NOMO-1 (cell line): ENCODE measurements around the gene TGFBR2.

Source experiments
- DNase-seq, 2 experiments: peaks; one replicate each; lab custom pipeline; 2025; ENCODE audit not compliant: unreplicated experiment in 2 of 2; lab: John Stamatoyannopoulos, UW

The TGFBR2 gene

DNA sequence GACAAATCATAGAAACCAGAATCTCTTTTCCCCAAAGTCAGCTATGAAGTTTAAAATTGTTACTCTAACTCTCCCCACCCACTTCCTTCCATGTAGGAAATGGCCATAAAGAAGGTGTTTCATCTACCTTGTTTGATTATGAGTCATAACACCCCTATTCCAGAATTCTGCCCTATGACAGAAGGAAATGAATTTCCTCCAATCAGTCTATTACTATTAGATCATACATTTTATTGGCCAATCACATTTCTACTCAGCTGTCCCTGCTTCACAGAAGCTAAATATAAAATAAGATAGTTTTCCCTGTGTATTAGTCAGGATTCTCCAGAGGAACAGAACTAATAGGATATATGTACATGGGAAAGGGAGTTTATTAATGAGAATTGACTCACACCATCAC, 102.1 kb downstream of the TGFBR2 start:
- no peak for DNase-seq

- DNase-seq, result no peak
These were observed 103.6 kb downstream of the TGFBR2 start for GRCh38 chr3:30710017-30710416.

GRCh38 chr3:30711151-30711550, 104.8 kb downstream of the TGFBR2 start:
- peak in 1 of 2 experiments; percentile 43 for DNase-seq

DNA sequence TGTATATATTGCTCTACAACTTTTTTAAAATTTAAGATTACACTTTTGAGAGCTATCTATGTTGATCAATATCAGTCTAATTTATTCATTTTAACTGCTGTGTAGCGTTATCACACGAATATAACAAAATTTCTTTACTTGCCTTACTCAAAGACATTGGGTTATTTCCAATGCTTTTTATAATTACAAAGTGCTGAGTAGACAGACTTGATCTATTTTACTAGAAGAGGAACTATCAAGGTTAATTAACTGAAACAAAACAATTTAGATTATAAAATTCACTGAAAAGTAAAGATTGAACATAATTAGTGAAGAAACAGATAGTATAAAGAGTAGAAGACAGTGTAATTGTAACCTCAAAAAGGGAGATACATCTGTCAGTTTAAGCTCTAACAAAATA, 105.5 kb downstream of the TGFBR2 start:
- no peak for DNase-seq

- DNase-seq, result no peak
These were observed 106.6 kb downstream of the TGFBR2 start for GRCh38 chr3:30712991-30713390.

DNA sequence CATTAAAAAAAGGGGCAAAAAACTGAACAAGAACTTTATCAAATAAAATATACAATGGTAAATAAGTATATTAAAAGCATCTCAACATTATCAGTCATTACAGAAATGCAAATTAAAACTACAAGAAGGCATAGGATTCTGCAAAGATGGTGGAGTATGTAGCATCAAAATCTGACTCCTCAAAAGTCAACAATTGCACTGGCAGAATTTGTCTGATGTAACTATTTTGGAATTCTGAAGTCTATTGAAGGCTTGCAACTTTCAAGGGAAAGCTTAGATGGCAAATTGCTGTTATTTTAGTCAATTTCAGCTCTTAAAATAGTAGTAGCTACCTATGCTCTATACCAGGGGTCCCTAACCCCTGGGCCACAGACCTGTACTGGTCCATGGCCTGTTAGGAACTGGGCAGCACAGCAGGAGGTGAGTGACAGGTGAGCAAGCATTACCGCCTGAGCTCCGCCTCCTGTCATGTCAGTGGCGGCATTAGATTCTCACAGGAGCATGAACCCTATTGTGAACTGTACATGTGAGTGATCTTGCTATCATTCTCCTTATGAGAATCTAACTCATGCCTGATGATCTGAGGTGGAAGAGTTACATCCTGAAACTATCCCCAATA, 107.6 kb downstream of the TGFBR2 start:
- no peak for DNase-seq

- no peak for DNase-seq
These were observed 113.1 kb downstream of the TGFBR2 start for GRCh38 chr3:30719536-30719935.

- DNase-seq, result no peak
These were observed 114.3 kb downstream of the TGFBR2 start for GRCh38 chr3:30720586-30721313.

GRCh38 chr3:30721314-30721634, 114.9 kb downstream of the TGFBR2 start:
- no peak for DNase-seq

DNA sequence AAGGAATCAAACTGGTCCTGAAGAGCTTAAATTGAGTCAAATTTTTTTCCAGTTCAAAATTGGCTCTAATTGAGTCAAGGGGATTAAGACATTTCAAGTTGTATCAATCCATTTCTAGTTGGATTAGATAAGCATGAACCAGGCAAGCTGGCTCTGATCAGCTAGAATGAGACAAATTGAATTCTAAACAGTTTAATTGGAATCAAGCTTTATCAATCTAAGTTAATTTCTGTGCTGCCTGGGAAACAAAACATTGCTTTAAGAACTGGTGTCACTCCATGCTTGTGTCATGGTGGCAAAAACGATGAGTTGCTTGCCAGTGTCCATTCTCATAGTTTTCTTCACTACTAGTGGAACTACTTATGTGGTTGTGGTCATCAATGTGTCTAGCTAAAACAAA, 116.8 kb downstream of the TGFBR2 start:
- no peak for DNase-seq

DNA sequence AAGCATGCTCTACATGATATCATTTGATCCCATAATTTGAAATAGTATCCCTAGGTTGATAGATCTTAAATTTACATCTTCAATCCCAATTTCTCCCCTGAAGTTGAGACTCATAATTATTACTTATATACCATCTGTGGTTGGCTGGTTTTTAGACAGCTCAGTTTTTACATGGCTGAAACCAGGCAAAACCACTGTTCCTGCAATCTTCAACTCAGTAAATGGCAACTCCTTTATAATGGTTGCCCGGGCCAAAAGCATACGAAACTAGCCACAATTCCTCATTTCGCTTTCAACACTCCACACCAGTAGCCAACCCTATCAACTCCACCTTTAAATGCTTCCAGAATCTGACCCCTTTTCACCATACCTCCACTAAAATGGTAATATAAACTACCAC, 118.5 kb downstream of the TGFBR2 start:
- no peak for DNase-seq

GRCh38 chr3:30728143-30728542, 121.7 kb downstream of the TGFBR2 start:
- DNase-seq, result no peak

DNA sequence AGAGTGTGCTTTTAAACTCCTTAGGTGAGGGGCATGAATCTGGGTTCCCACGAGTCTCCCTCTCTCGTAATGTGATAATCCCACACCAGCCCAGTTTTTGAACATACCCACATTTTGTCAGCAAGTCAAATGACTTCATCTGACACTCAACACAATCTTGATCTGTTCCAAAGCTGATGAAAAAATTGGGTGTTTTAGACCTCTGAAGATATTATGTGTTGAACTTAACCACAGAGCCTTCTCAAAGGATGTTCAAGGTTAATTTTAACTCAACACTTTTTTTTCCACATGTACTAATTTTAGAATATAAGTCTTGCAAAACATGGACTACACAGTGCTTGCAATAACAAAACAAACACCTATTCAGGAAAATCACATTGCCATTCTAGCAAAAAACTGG, 123.1 kb downstream of the TGFBR2 start:
- DNase-seq, result no peak

GRCh38 chr3:30729936-30730335, 123.5 kb downstream of the TGFBR2 start:
- no peak for DNase-seq

GRCh38 chr3:30730967-30731366, 124.6 kb downstream of the TGFBR2 start:
- no peak for DNase-seq

DNA sequence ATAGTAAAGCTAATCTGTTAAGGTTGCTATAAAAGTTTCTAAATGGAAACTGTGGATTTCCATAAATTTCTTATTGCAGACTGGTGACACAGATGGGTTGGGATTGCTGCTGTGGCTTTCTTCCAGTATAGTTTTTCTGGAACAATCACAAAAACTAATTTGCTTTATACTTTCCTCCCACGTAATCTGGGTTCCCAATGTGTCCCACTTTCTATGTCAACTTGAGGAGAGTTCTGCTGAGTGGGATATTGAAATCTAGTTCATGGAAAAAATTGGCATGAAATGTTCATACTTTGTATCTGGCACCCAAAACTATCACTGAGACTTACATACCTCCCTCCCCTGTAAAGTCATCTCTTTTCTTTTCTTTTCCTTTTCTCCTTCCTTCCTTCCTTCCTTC, 126.8 kb downstream of the TGFBR2 start:
- no peak for DNase-seq

DNA sequence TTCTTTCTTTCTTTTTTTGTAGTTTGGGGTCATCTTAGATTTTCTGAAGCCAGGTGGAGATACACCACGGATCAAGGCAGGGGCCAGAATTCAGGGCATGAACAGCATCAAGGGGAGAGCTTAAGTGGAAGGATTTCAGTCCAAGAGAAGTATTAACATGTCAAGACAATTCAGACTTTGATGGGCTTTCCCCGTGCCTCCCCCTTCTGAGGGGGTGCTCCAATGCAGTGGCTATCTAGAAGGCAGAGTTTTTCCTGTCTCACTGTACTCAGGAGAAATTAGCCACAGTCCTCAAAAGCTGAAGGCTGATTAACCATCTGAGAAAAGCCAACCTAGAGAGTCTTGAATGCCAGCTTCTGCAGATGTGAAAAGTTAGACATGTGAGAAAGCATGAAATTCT, 127.3 kb downstream of the TGFBR2 start:
- DNase-seq, result no peak

DNA sequence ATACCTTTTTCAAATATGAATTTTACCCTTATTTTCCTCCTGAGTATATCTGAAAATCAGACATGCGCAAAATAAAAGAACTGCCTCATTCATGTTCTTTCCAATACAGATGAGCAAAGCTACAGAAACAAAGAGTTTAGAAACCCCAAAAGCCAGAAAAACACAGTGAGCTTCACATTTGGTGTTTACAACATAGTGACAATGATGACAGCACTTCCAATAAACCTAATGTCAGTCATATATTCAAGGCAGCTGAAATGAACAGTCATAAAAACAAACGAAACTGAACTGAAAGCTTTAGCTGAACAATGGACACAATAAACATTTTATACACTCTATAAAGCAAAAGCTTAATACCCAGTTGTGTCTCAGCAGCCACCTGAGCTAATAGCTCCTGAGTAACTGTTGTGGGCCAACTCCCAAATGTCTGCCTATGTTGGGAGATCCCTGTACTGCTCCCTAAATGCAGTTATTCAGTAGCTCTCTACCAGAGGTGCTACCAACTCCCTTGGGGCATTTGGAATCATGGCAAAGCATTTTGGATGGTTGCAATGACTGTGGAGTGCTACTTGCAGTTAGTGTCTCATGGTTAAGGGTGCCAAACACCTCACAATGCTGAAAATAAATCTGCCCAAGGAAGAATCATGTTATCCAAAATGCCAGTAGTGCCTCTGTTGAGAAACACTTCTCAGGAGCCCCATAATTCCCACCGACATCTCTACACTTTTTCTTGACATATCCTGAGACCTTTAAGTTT, 131.5 kb downstream of the TGFBR2 start:
- DNase-seq, result no peak

- no peak for DNase-seq
These were observed 132.2 kb downstream of the TGFBR2 start for GRCh38 chr3:30738605-30739004.

GRCh38 chr3:30741889-30742288, 135.5 kb downstream of the TGFBR2 start:
- no peak for DNase-seq

DNA sequence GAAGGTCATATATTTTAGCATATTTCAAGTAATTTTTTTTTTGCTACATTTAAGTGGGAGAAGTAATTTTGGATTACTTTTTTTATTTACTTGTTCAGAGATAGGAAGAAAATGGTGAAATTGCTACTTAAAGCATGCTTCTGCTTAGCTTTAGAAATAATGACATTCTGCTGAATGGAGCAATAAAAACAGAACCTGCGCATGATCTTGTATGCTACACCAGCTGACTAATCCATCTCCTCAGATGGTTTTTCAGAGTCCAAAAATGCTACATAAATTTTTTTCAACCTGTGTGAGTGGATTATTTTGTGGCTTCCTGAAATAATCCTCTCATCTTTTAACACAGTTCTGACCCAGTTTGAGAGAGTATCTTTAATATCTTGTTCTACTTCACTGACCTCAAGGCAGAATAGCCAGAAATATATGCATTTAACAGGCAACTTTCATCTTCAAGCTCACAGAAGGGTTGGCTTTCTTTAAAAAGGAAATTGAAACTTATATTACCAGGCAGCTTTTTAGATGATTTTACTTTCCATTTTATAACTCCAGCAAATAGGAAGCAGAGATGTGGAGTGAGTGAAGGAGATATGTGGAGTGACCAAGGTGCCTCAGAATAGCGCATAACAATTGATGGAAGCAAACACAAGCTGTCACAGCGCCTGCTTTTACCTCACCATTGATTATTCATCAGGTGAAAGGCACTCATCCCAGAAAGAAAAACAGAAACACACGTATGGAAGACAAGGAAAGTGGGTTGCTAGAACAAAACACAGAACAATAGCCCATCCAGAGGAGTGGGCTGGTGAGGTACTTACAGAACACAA, 136.6 kb downstream of the TGFBR2 start:
- DNase-seq, result no peak
